Ishikawa (cell line): Measurements from ENCODE around the gene CD27.
A peak's percentile ranks its signal among the peaks of the same experiment; 100 is the strongest.

Experiments used
- CEBPB ChIP-seq: IDR thresholded peaks from 2 replicates; pipeline ENCODE4 v1.6.1; 2012
- CREB1 ChIP-seq: IDR thresholded peaks from 2 replicates; pipeline ENCODE4 v1.6.1; 2012; ENCODE audit warnings: low read depth
- EGR1 ChIP-seq: IDR thresholded peaks from 2 replicates; pipeline ENCODE4 v1.6.1; 2012
- EP300 ChIP-seq: IDR thresholded peaks from 2 replicates; pipeline ENCODE4 v1.6.1; 2012; ENCODE audit warnings: borderline replicate concordance
- FOXM1 ChIP-seq: IDR thresholded peaks from 2 replicates; pipeline ENCODE4 v1.6.1; 2012; ENCODE audit warnings: low read depth, borderline replicate concordance
- MAX ChIP-seq: IDR thresholded peaks from 2 replicates; pipeline ENCODE4 v1.6.1; 2012
- NFIC ChIP-seq: IDR thresholded peaks from 2 replicates; pipeline ENCODE4 v1.6.1; 2012
- RAD21 ChIP-seq: IDR thresholded peaks from 2 replicates; pipeline ENCODE4 v1.6.1; 2012; ENCODE audit warnings: low read depth
- REST ChIP-seq: IDR thresholded peaks from 2 replicates; pipeline ENCODE4 v1.6.1; 2012; ENCODE audit warnings: low read depth, mild to moderate bottlenecking
- TAF1 ChIP-seq: IDR thresholded peaks from 2 replicates; pipeline ENCODE4 v1.6.1; 2012; ENCODE audit warnings: low read depth, mild to moderate bottlenecking
- TCF12 ChIP-seq: IDR thresholded peaks from 2 replicates; pipeline ENCODE4 v1.6.1; 2012; ENCODE audit warnings: low read depth
- TEAD4 ChIP-seq: IDR thresholded peaks from 2 replicates; pipeline ENCODE4 v1.6.1; 2012
- USF1 ChIP-seq: IDR thresholded peaks from 2 replicates; pipeline ENCODE4 v1.6.1; 2012
- YY1 ChIP-seq: IDR thresholded peaks from 2 replicates; pipeline ENCODE4 v1.6.1; 2012; ENCODE audit warnings: low read depth
- ZBTB7A ChIP-seq: IDR thresholded peaks from 2 replicates; pipeline ENCODE4 v1.6.1; 2012; ENCODE audit warnings: low read depth

The CD27 gene

GRCh38 chr12:6478416-6478815 is 33.7 kb downstream of the CD27 start:
- TF ChIP-seq CEBPB (no peak), RAD21 (no peak), TAF1 (no peak), TEAD4 (no peak), EP300 (no peak), YY1 (no peak), FOXM1 (no peak), TCF12 (no peak), USF1 (no peak), NFIC (no peak), REST (no peak), CREB1 (no peak)

- no peak for TF ChIP-seq CREB1
- no peak for TF ChIP-seq YY1
- no peak for TF ChIP-seq EP300
- TF ChIP-seq TCF12: no peak
- no peak for TF ChIP-seq EGR1
- TF ChIP-seq REST: no peak
- TF ChIP-seq MAX: no peak
- TF ChIP-seq NFIC: no peak
- no peak for TF ChIP-seq CEBPB
- TF ChIP-seq FOXM1: no peak
- TF ChIP-seq TEAD4: no peak
- TF ChIP-seq USF1: no peak
- no peak for TF ChIP-seq RAD21
- no peak for TF ChIP-seq ZBTB7A
These were observed 43.5 kb downstream of the CD27 start for GRCh38 chr12:6488240-6488639.

GRCh38 chr12:6489449-6489848 is 44.7 kb downstream of the CD27 start:
- no peak for TF ChIP-seq YY1
- TF ChIP-seq EP300: no peak
- TF ChIP-seq ZBTB7A: no peak
- no peak for TF ChIP-seq TEAD4
- TF ChIP-seq FOXM1: no peak
- TF ChIP-seq REST: no peak

- TF ChIP-seq TEAD4 (no peak), FOXM1 (no peak), CEBPB (no peak), RAD21 (no peak), USF1 (no peak; the same call in 1 of the 2 replicates), NFIC (no peak), ZBTB7A (no peak), TAF1 (peak; percentile 87), EGR1 (peak; percentile 85), CREB1 (peak; percentile 79), REST (no peak), YY1 (peak; percentile 97), TCF12 (peak; percentile 30; the same call in 1 of the 2 replicates), MAX (peak; percentile 54; the same call in 1 of the 2 replicates), EP300 (peak; percentile 6; the same call in 1 of the 2 replicates)
These were observed 48.2 kb downstream of the CD27 start, which contains the start of gene MRPL51 for GRCh38 chr12:6492838-6493496. MRPL51 (minus strand) TSS chr12:6493262; CDS start chr12:6493136, 126 bp downstream.
